ENCODE measurements around the gene PPP1R12C. TPM values are rescaled to one million over a fixed set of nuclear protein-coding genes. Genes with fewer than 3 reads are reported as not detected.

Gene PPP1R12C
- total RNA-seq, 2 donors from 2014 or later = 98.2 to 107 TPM

- no peaks in the 10 kb centered on the region for H3K9me3 ChIP-seq (ENCODE audit: control insufficient read depth, low read length)
- Mint-ChIP-seq H3K4me3 (peak overlapping the region; percentile 67), H3K36me3 (ENCODE audit: low read depth) (no peaks in the 10 kb centered on the region), H3K4me1 (peaks cover 6% of the 10 kb centered on the region), H3K27me3 (ENCODE audit: insufficient read depth) (peaks cover 73% of the 10 kb centered on the region), H3K9me3 (no peaks in the 10 kb centered on the region), H3K27ac (peak overlapping the region; percentile 97)
- no peaks in the 10 kb centered on the region for H3K4me1 ChIP-seq (ENCODE audit: control insufficient read depth, insufficient read depth, low read length)
- TF ChIP-seq CTCF (conservative IDR thresholded peaks at IDR 0.05) = peak; percentile 90
- peaks cover 24% of the 10 kb centered on the region for H3K27me3 ChIP-seq (ENCODE audit: control insufficient read depth, insufficient read depth, low read length, poor library complexity, severe bottlenecking)
- peak overlapping the region; percentile 46 for H3K9ac ChIP-seq (ENCODE audit: extremely low read depth, low read length, poor library complexity, severe bottlenecking)
- DNase-seq = peak; percentile 95
- no peak overlapping the region for H3K27ac ChIP-seq (ENCODE audit: low read depth, low read length)
- H3K4me3 ChIP-seq (ENCODE audit: low read length) = peak overlapping the region; percentile 87
- H3K36me3 ChIP-seq (ENCODE audit: control insufficient read depth, insufficient read depth, low read length) = no peaks in the 10 kb centered on the region
- WGBS, 2 experiments (ENCODE audit: insufficient coverage in 1 of 2, insufficient read length in 1 of 2) = 2 to 6% methylated on average over 16 to 34 of the region's 34 CpGs
Measured at GRCh38 chr19:55165952-55166529, 48.6 kb upstream of the PPP1R12C start.

GRCh38 chr19:55161571-55162322 is 44.3 kb upstream of the PPP1R12C start:
- H3K4me3 ChIP-seq (ENCODE audit: low read length) = no peak overlapping the region
- Mint-ChIP-seq H3K4me3 (no peak overlapping the region), H3K36me3 (ENCODE audit: low read depth) (no peaks in the 10 kb centered on the region)

GRCh38 chr19:55160986-55161365 is 43.5 kb upstream of the PPP1R12C start:
- no peaks in the 10 kb centered on the region for H3K36me3 Mint-ChIP-seq (ENCODE audit: low read depth)
- Histone ChIP-seq H3K9me3 (ENCODE audit: control insufficient read depth, low read length) (no peaks in the 10 kb centered on the region), H3K27ac (ENCODE audit: low read depth, low read length) (no peak overlapping the region), H3K9ac (ENCODE audit: extremely low read depth, low read length, poor library complexity, severe bottlenecking) (no peak overlapping the region), H3K36me3 (ENCODE audit: control insufficient read depth, insufficient read depth, low read length) (no peaks in the 10 kb centered on the region), H3K4me3 (ENCODE audit: low read length) (no peak overlapping the region), H3K27me3 (ENCODE audit: control insufficient read depth, insufficient read depth, low read length, poor library complexity, severe bottlenecking) (no peaks in the 10 kb centered on the region), H3K4me1 (ENCODE audit: control insufficient read depth, insufficient read depth, low read length) (no peaks in the 10 kb centered on the region)
- peaks cover 6% of the 10 kb centered on the region for H3K4me1 Mint-ChIP-seq
- no peak for DNase-seq
- WGBS, 2 experiments (ENCODE audit: insufficient coverage in 1 of 2, insufficient read length in 1 of 2) = 50 to 73% methylated on average over 15 to 32 of the region's 32 CpGs
- H3K27ac Mint-ChIP-seq = no peak overlapping the region
- no peak for TF ChIP-seq CTCF (conservative IDR thresholded peaks at IDR 0.05)
- H3K9me3 Mint-ChIP-seq = peaks cover 2% of the 10 kb centered on the region
- H3K27me3 Mint-ChIP-seq (ENCODE audit: insufficient read depth) = peaks cover 86% of the 10 kb centered on the region
- no peak overlapping the region for H3K4me3 Mint-ChIP-seq

More at GRCh38 chr19:55161571-55162322, 44.3 kb upstream of the PPP1R12C start:
- H3K9me3 ChIP-seq (ENCODE audit: control insufficient read depth, low read length) = no peaks in the 10 kb centered on the region
- no peak for TF ChIP-seq CTCF (conservative IDR thresholded peaks at IDR 0.05)
- peaks cover 78% of the 10 kb centered on the region for H3K27me3 Mint-ChIP-seq (ENCODE audit: insufficient read depth)
- no peaks in the 10 kb centered on the region for H3K27me3 ChIP-seq (ENCODE audit: control insufficient read depth, insufficient read depth, low read length, poor library complexity, severe bottlenecking)
- H3K4me1 Mint-ChIP-seq = peaks cover 8% of the 10 kb centered on the region
- no peaks in the 10 kb centered on the region for H3K4me1 ChIP-seq (ENCODE audit: control insufficient read depth, insufficient read depth, low read length)
- no peak overlapping the region for H3K9ac ChIP-seq (ENCODE audit: extremely low read depth, low read length, poor library complexity, severe bottlenecking)
- H3K36me3 ChIP-seq (ENCODE audit: control insufficient read depth, insufficient read depth, low read length) = no peaks in the 10 kb centered on the region
- H3K27ac Mint-ChIP-seq = no peak overlapping the region
- peak; percentile 65 for DNase-seq
- H3K27ac ChIP-seq (ENCODE audit: low read depth, low read length) = no peak overlapping the region
- peaks cover 2% of the 10 kb centered on the region for H3K9me3 Mint-ChIP-seq
- 91 to 95% methylated on average over 48 to 51 of the region's 61 CpGs for WGBS, 2 experiments (ENCODE audit: insufficient coverage in 1 of 2, insufficient read length in 1 of 2)

All from endodermal cell (in vitro differentiated cells).